Stimulated activated CD8-positive, alpha-beta memory T cell treated with anti-CD3 and anti-CD28 coated beads, Interleukin-15, amount 100 ng/mL, for 24 hours (primary cell): Measurements from ENCODE around the gene SMIM20.

Experiments
- DNase-seq: peaks from one replicate; pipeline ENCODE4 v3.0.0-alpha.2; 2020; ENCODE audit warnings: low read depth

The SMIM20 gene

GRCh38 chr4:25955705-25956104 is 41.7 kb downstream of the SMIM20 start:
- DNase-seq = no peak

- no peak for DNase-seq
Measured at GRCh38 chr4:25956260-25956659, 42.2 kb downstream of the SMIM20 start.

- no peak for DNase-seq
Measured at GRCh38 chr4:25958110-25958509, 44.1 kb downstream of the SMIM20 start.

- DNase-seq = no peak
Measured at GRCh38 chr4:25962393-25962792, 48.4 kb downstream of the SMIM20 start.

GRCh38 chr4:25965629-25966028 is 51.6 kb downstream of the SMIM20 start:
- no peak for DNase-seq

- no peak for DNase-seq
Measured at GRCh38 chr4:25966171-25966570, 52.2 kb downstream of the SMIM20 start.

GRCh38 chr4:25969374-25970155 is 55.5 kb downstream of the SMIM20 start:
- DNase-seq = no peak

GRCh38 chr4:25970226-25970675 is 56.2 kb downstream of the SMIM20 start:
- DNase-seq = no peak

- DNase-seq = no peak
Measured at GRCh38 chr4:25970691-25971432, 56.8 kb downstream of the SMIM20 start.

- DNase-seq = no peak
Measured at GRCh38 chr4:25972366-25972765, 58.3 kb downstream of the SMIM20 start.

GRCh38 chr4:25972984-25973745 is 59.1 kb downstream of the SMIM20 start:
- no peak for DNase-seq

- no peak for DNase-seq
Measured at GRCh38 chr4:25976780-25977179, 62.8 kb downstream of the SMIM20 start.

- no peak for DNase-seq
Measured at GRCh38 chr4:25977397-25978170, 63.6 kb downstream of the SMIM20 start.

GRCh38 chr4:25978327-25978726 is 64.3 kb downstream of the SMIM20 start:
- no peak for DNase-seq
